Stomach (tissue), 4 donors: ENCODE measurements around the gene PLEKHO1.

ENCODE experiments used
- EP300 ChIP-seq: sonication (generic); formaldehyde crosslinking; IDR thresholded peaks from one replicate; pipeline ENCODE4 v1.6.1; 2017; ENCODE audit warnings: antibody characterized with exemption
- TF ChIP-seq, protein P1 (sequence below), 7 experiments: fragments of 450-650 bp in 4 of 7; fragments of 200-600 bp in 3 of 7; sonication (generic) in 3 of 7; IDR thresholded peaks; one replicate each; pipeline ENCODE4 v1.5.1; 2016 to 2019; ENCODE audit warnings: antibody characterized with exemption in 7 of 7, control low read depth in 2 of 7, mild to moderate bottlenecking in 1 of 7

DNA sequence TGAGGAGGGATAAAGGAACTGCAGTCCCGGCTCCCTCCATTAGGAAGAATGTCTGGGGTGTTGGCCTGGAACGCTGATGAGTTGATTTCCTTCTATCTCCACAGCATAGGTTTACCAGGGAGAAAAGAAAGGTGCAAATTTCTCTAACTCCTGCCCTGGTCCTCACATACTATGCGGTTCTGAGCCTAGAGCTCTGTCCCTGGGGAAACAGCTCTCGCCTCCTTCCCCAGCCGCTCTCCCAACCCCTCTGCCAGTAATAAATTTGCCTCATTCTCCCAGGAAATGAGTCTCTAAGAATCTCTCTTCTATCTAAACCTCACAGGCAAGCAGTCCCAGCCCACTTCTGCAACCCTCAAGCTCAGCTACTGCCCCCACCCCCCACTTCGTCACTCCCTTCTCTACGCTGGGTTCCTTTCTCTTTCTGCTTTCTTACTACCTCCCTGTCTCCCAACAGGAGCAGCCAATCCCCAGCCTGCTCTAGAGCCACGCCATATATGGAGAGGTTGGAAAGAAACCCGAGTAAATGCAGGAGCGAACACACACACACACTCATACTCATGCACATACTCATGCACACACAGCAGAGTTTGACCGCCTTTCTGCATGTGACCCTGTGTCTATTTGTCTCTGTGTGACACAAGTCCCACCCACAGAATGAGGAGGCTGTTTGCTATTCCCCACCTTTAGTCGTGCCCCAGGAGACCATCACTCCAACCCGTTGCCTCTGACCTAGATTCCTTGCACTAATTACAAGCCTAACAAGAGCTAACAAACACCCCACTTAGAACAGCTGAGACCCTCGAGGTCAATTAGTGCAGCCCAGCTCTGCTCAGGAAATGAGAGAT is 13.4 kb downstream of the PLEKHO1 start:
- TF ChIP-seq EP300, result no peak
- TF ChIP-seq, protein P1, sequence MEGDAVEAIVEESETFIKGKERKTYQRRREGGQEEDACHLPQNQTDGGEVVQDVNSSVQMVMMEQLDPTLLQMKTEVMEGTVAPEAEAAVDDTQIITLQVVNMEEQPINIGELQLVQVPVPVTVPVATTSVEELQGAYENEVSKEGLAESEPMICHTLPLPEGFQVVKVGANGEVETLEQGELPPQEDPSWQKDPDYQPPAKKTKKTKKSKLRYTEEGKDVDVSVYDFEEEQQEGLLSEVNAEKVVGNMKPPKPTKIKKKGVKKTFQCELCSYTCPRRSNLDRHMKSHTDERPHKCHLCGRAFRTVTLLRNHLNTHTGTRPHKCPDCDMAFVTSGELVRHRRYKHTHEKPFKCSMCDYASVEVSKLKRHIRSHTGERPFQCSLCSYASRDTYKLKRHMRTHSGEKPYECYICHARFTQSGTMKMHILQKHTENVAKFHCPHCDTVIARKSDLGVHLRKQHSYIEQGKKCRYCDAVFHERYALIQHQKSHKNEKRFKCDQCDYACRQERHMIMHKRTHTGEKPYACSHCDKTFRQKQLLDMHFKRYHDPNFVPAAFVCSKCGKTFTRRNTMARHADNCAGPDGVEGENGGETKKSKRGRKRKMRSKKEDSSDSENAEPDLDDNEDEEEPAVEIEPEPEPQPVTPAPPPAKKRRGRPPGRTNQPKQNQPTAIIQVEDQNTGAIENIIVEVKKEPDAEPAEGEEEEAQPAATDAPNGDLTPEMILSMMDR (IDR thresholded peaks at IDR 0.05), result peak in 2 of 7 experiments; percentile 9 to 23
